ENCODE measurements around the gene ATP1B1. TPM values are rescaled to one million over a fixed set of nuclear protein-coding genes. Genes with fewer than 3 reads are reported as not detected.

ATP1B1 gene
- polyA plus RNA-seq, 10 donors, result 17.8 to 28.6 (median 22.5) TPM

DNA sequence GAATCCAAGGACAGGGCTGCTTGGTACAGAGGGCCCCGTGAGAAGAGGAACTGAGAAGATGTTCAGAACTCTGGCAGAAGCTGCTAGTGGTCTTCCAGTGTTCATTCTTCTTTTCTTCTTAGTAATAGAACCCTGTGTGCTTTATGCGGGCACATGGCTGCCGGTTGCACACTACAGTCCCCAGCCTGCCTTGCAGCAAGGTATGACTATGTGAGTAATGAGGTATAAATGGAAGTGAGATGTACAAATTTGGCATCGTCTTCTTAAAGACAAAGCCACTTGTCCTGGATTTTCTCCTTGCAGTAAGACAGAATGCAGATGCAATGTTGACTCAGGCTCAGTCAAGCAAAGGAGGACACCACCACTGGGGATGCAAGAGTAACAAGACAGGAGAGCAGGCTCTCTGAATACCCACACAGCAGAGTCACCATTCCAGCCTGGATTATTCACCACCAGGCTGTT lies 15.0 kb upstream of the ATP1B1 start:
- no peak for DNase-seq

GRCh38 chr1:169092399-169092798 lies 14.1 kb upstream of the ATP1B1 start:
- no peak for DNase-seq

DNA sequence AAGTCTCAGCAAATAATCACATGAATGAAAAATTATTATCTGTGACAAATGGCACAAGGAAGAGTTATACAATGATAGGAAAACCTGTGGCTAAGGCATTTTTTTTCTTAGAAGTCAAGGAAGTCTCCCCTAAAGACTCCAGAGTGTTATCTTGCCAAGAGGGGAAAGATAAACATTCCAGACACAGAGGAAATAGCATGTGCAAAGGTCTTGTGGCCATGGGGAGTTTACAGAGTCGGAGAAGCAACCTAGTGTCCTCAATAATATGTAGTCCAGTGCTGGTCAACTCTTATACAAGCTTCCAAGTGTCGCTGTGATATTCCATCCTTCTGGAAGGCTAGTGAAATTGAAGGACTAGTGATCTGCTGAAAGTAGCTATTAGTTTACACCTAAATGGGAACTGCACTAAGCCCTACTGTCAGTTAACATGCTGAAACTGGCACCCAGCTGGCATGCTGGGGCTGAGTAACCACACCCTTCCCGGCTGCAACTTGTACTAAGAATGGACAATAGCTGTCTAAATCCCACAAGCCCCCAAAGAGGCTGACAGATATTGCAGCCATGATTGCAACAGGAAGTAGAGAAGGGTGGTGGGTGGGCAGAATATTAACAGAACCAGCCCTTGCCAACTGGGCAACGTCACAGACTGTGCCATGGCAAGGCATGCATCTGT lies 11.5 kb upstream of the ATP1B1 start:
- no peak for DNase-seq

- DNase-seq, result no peak
These were observed 8.1 kb upstream of the ATP1B1 start for GRCh38 chr1:169098380-169098779.

DNA sequence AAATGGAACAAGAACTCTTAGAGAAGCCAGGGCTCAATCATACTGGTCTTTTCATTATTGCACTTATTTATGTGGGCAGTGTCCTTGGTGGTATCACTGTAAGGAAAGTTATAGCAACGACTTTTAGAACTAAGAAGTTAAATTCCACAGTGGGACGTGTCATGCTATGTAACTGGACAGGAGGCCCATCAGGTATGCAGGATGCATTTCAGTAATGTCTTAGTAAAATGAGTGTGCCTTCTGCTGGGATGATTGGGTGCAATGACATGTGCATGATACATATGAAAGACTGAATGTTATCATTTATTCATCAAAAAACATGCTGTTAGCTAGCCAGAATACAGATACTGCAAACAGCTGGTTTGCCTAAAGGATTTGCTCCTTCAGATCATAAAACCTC lies 6.9 kb upstream of the ATP1B1 start:
- no peak for DNase-seq

DNA sequence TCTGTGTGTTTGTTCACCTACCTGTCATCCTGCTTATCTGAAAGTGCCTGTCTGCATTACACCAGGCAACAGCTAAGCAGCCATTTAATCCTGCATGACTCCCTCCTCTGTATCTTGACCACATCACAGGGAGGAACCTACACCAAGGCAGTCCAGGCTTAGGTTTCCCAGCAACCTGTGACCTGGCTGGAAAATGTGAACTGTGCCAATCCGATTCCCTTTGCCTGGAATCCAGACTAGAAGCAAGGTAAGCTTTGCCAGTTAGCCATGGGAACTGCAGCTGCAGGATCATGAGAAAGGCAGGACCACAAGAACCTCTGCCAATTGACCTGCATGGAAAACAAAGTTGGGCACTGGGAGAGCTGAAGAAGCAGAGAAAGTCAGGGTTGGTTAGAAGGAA lies 6.3 kb upstream of the ATP1B1 start:
- DNase-seq, result no peak

GRCh38 chr1:169100651-169101088 lies 5.8 kb upstream of the ATP1B1 start:
- DNase-seq, result no peak

DNA sequence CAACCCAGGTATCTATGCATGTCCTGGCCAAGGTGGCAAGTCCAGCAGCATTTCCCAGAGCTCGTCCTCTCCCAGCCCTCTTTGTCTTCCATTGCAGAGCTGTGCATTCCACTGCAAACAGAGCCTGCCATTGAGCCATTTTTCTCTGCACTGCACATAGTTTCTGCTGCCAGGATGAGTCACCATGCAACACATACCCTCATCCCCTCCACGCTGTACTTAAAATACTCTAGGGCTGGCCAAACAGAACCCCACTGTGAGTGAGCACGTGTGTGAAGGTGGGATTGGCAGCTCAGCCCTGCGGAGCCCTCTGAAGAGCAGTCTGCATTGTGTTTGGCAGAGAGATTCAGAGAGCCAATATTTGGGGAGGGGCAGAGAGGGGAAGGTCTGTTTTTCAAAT lies 3.9 kb upstream of the ATP1B1 start:
- DNase-seq, result peak; percentile 32 to 59 (median 58)

DNA sequence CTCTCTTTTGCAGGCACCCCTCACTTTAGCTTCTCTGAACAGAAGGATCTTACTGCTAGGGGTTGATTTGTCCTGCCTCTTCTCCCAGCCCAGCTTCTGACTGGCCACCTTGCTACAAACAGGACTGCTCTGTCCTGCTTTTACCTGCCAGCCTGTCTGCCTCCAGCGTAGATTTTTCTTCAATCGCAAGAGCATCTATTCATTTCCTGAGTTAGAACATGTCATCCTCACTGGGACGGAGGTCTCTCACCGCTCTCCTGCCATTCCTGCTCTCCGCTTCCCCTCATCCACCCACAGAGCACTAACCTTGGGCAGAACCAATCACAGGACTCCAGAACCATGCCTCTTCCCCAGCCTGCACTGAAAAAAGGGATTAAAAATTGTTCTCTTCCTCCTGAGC lies 3.5 kb upstream of the ATP1B1 start:
- DNase-seq, result no peak

DNA sequence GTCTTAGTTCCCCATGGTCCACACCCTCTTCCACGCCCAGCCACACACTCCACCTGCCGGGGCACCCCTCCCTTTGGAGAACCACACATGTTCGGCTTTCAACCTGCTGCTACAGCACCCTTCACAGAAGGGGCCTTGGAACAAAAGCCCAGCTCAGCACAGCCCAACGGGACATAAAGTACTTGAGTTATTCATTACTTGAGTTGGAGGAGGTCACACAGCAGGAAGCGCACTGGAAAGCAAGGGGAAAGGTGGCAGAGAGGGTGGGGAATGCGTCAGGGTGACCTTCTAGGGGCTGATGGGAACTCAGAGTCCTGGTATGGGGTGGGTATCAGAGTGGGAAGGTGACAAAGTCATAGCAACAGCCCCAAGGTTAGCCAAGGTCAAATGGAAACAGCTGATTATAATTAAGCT lies 3.0 kb upstream of the ATP1B1 start:
- peak in 1 of 3 donors; percentile 16 for DNase-seq

DNA sequence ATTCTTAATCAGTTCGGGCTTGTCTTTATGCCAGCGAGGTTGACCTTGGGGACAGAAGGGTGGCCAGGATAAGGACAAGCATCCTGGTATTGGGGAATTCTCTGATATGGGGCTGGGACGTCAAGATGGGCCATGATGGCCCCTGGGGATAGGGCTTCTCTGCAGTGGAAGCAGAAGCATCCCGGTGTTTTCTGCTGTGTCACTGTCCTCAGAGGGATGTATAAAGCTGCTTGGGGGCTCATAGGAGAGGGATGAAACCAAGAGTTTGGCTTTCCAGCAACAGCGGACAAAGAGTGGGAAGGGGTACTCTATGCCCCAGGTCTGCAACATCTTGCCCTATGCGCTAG lies 1.4 kb upstream of the ATP1B1 start:
- DNase-seq, result peak in 1 of 3 donors; percentile 26

GRCh38 chr1:169105434-169106094 lies 926 bp upstream of the ATP1B1 start:
- peak in 2 of 3 donors; percentile 33 to 62 for DNase-seq

DNA sequence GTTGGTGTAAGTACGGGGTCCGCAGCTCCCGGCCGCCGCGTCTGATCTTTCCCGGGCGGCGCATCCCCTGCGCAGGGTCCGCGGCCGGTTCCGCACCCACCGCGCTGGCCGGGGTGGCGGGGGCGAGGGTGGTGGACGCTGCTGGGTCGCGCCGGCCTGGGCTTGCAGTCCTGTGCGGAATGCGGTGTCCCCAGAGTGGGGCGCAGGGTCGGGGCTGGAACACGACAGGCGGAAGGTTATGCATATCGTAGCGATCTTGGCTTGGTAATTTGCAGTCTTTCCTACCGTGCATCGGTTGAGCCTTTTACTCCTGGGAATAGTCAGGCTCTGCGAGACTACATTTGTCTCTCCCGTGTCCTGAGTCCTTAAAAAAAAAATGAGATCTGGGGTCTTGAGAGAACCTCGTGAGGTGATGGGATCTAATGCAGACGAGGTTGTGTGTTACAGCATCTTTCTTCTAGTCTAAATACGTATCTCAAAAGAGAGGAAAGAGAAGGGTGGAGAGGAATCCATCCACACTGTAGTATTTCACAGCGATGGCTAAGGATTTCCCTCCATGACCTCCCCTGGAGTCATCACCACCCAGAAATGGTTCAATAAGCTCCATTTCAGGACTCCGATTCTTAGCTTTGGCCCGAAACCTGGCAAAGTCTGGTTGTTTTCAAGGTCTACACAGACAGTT lies 572 bp downstream of the ATP1B1 start:
- peak in 2 of 3 donors; percentile 21 to 74 for DNase-seq

DNA sequence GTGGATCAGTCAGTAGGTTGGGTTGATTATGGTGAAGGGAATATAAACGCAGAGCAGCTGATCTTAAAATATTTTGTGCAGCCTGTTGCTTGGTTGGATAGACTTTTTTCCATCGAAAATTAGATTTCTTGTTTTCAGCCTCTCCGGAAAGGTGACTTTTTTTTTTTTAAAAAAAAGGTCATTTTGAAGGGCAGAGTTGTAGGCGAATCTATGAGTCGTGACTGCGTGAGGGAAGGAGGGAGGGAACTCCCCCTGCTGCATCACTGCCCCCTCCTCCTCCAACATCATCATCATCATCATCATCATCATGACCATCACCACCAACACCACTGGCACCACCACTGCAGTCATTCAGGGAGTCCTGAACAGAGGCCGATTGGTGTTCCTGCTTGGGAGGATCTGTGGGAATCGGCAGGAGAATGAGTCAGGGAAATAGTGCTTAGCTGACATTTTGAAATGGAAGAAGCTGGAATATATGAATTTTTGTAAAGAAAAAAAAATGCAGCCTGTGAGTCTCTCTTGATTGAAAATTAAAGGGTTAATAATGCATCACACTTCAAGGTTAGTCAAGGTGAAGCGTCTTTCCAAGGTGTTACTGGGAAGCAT lies 1.2 kb downstream of the ATP1B1 start:
- DNase-seq, result peak in 1 of 3 donors; percentile 25

DNA sequence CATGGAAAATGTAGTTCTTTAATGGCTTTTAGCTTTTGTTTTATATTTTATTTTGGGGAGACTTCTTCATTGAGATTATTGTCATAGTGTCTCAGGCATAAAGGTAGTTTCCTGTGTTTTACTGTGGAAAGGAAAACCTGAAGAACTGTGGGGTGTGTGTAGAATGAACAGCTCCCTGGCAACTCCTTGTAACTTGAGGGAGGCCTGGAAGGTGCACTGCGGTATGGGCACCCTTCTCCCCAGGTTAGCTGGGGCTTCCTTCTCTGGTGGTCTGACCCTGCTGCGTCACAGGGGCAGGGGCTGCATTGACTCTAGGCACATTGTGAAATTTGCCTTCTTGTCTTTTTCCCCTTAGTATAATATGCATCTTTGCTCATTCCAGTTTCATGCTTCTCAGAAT lies 1.7 kb downstream of the ATP1B1 start:
- DNase-seq, result no peak

DNA sequence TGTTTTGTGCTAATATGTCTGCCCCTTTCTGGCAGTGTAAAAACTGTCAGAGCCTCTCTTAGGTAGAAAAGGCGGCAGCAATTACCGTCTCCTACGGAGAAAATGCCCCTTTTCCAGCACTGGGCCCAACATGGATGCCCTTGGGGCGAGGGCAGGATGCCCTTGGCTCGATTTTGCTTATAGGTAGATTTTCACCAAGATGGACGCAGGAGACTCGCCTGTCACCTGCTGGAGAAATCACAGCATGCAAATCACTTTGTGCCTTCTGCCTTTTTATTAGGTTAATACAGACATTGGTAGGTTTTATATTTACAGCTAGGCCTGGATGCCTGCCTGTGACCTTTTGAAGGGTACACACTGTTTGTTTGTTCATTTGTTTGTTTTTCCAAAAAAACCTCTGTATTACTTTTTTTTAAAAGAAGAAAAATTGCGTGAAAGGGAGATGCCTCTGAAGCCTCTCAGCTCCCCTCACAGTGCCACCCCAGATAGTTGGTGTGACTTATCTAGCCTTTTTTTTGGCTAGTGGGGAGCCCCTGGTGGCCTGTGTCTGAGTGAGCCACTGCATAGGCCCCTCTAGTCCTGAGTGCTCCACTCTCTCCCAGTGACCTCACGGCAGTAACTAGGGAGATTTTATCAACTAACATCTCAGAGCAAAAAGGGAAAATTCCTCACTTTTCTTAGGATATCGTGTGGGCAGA lies 2.5 kb downstream of the ATP1B1 start:
- DNase-seq, result no peak

DNA sequence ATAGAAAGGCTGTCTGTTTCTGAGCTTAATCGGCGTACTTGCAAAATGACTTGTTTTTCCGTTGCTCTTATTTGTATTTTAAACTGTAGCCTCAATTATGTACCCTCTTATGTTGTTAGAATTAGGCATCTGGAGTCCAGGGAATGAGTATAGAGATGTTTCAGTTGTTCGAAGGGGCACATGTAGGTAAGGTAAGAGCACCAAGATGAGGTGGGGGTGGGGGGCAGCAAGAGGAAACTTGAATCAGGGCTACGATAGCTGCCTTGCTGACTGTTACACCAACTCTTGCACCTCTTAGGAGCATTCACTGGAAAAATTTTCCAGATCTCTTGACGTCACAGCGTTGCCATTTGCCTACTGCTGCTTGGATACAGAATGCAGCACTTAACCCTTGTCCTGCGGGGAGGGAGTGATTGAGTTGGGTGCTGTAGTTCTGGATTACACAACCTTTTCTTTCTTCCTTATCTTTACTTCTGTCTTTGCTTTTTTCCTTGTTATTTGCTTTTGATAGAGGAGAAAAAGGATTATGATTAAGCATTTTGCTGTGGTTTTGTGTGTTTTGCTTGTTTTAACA lies 3.2 kb downstream of the ATP1B1 start:
- peak in 2 of 3 donors; percentile 56 for DNase-seq

DNA sequence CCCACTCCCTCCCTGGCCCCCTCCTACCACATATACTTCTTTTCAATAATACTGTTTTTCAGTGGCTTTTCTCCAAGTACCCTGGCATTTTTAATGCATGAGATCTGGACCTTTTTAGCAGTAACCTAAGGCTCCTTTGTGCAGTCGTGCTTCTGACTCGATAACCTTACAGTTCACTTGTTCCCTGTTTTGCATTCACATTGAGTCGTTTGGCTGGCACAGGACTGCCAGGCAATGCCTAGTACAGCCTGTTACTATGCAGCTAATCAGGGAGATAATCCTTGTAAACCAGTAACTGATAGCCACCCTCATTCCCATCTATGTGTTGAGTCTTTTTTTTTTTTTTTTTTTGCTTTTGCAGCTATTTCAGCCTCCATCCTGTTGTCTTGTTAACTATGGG lies 3.7 kb downstream of the ATP1B1 start:
- DNase-seq, result peak in 1 of 3 donors; percentile 16

- DNase-seq, result peak in 1 of 3 donors; percentile 21
These were observed 4.4 kb downstream of the ATP1B1 start for GRCh38 chr1:169110689-169111447.

DNA sequence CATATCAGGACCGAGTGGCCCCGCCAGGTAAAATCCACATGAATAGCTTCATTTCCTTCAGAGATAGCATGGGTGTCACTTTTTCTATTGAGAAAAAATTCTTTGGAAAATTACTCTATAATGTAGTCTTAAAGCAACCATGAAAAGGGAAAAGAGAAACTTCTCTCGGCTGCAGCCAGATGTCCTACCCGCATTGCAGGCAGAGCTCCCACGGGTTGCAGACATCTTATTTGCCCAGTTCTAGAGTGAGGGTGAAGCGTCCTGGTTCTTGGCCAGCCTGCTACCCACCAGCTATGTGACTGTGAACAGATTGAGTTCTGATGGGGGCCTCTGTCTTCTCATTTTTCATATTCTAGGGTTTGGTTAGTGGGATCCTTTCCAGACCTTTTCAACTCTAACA lies 5.0 kb downstream of the ATP1B1 start:
- no peak for DNase-seq

GRCh38 chr1:169112241-169112640 lies 5.8 kb downstream of the ATP1B1 start:
- DNase-seq, result no peak
